ENCODE data around the gene SYT8. TPM values are rescaled to one million over a fixed set of nuclear protein-coding genes. Genes with fewer than 3 reads are reported as not detected.
"Not testable (repeated sequence)": the region's sequence is repeated elsewhere in the genome, so short reads cannot be mapped to it uniquely, and the experiment has no call there.

SYT8 gene
- total RNA-seq, 1 donor from 2014 or later: 0.53 TPM

GRCh38 chr11:1793081-1793480 lies 41.7 kb upstream of the SYT8 start:
- no peaks in the 10 kb centered on the region for H3K27me3 ChIP-seq (ENCODE audit: control insufficient read depth, insufficient read depth, low read length)
- H3K36me3 ChIP-seq (ENCODE audit: control insufficient read depth, insufficient read depth, low read length): no peaks in the 10 kb centered on the region
- FAIRE-seq: no peak
- H3K4me3 ChIP-seq (ENCODE audit: low read depth, low read length): no peak overlapping the region
- TF ChIP-seq CTCF (IDR thresholded peaks at IDR 0.05; ENCODE audit: insufficient read depth, low read length, severe bottlenecking): no peak
- DNase-seq (ENCODE audit: low read depth): no peak

GRCh38 chr11:1796413-1797011 lies 38.3 kb upstream of the SYT8 start:
- FAIRE-seq (peak; percentile 84), DNase-seq (ENCODE audit: low read depth) (peak; percentile 45)
- Histone ChIP-seq H3K36me3 (ENCODE audit: control insufficient read depth, insufficient read depth, low read length) (no peaks in the 10 kb centered on the region), H3K27me3 (ENCODE audit: control insufficient read depth, insufficient read depth, low read length) (no peaks in the 10 kb centered on the region), H3K4me3 (ENCODE audit: low read depth, low read length) (no peak overlapping the region)
- TF ChIP-seq CTCF (IDR thresholded peaks at IDR 0.05; ENCODE audit: insufficient read depth, low read length, severe bottlenecking): no peak

- FAIRE-seq: no peak
- no peak for DNase-seq (ENCODE audit: low read depth)
- Histone ChIP-seq H3K4me3 (ENCODE audit: low read depth, low read length) (no peak overlapping the region), H3K27me3 (ENCODE audit: control insufficient read depth, insufficient read depth, low read length) (no peaks in the 10 kb centered on the region), H3K36me3 (ENCODE audit: control insufficient read depth, insufficient read depth, low read length) (no peaks in the 10 kb centered on the region)
- no peak for TF ChIP-seq CTCF (IDR thresholded peaks at IDR 0.05; ENCODE audit: insufficient read depth, low read length, severe bottlenecking)
Measured at GRCh38 chr11:1797391-1798125, 37.2 kb upstream of the SYT8 start.

GRCh38 chr11:1803246-1803645 lies 31.5 kb upstream of the SYT8 start:
- Histone ChIP-seq H3K36me3 (ENCODE audit: control insufficient read depth, insufficient read depth, low read length) (no peaks in the 10 kb centered on the region), H3K27me3 (ENCODE audit: control insufficient read depth, insufficient read depth, low read length) (no peaks in the 10 kb centered on the region), H3K4me3 (ENCODE audit: low read depth, low read length) (no peak overlapping the region)
- DNase-seq (ENCODE audit: low read depth): no peak
- no peak for FAIRE-seq
- TF ChIP-seq CTCF (IDR thresholded peaks at IDR 0.05; ENCODE audit: insufficient read depth, low read length, severe bottlenecking): no peak

GRCh38 chr11:1803835-1804519 lies 30.8 kb upstream of the SYT8 start:
- not testable (repeated sequence) for H3K36me3 ChIP-seq (ENCODE audit: control insufficient read depth, insufficient read depth, low read length); H3K4me3 ChIP-seq (ENCODE audit: low read depth, low read length); DNase-seq (ENCODE audit: low read depth); FAIRE-seq; H3K27me3 ChIP-seq (ENCODE audit: control insufficient read depth, insufficient read depth, low read length)

GRCh38 chr11:1805525-1805924 lies 29.3 kb upstream of the SYT8 start:
- Histone ChIP-seq H3K36me3 (ENCODE audit: control insufficient read depth, insufficient read depth, low read length) (no peaks in the 10 kb centered on the region), H3K4me3 (ENCODE audit: low read depth, low read length) (no peak overlapping the region), H3K27me3 (ENCODE audit: control insufficient read depth, insufficient read depth, low read length) (no peaks in the 10 kb centered on the region)
- FAIRE-seq: peak; percentile 18
- TF ChIP-seq CTCF (IDR thresholded peaks at IDR 0.05; ENCODE audit: insufficient read depth, low read length, severe bottlenecking): no peak
- DNase-seq (ENCODE audit: low read depth): no peak

All from bronchial epithelial cell (primary cell).